IMR-90 (cell line): ENCODE measurements around the gene APOBEC3H.
"Not testable (repeated sequence)": the region's sequence is repeated elsewhere in the genome, so short reads cannot be mapped to it uniquely, and the experiment has no call there.

ENCODE experiments used
- CEBPB ChIP-seq: IDR thresholded peaks from 2 replicates; pipeline ENCODE4 v1.6.1; 2012; ENCODE audit warnings: low read depth, low read length, improper control_type of control experiment
- CTCF ChIP-seq: conservative IDR thresholded peaks from 2 replicates; pipeline ENCODE4 v1.5.1; 2012; ENCODE audit warnings: mild to moderate bottlenecking, low read depth, low read length, improper control_type of control experiment
- RFX5 ChIP-seq: IDR thresholded peaks from 2 replicates; pipeline ENCODE4 v1.8.0; 2012; ENCODE audit warnings: low read depth, mild to moderate bottlenecking, low read length, moderate library complexity
- USF2 ChIP-seq: fragments of 150-350 bp; IDR thresholded peaks from 2 replicates; pipeline ENCODE4 v1.6.1; 2017; ENCODE audit warnings: mild to moderate bottlenecking, antibody characterized with exemption, low read length, low read depth

- not testable (repeated sequence) for TF ChIP-seq CTCF, USF2, RFX5, CEBPB
These were observed 19.1 kb upstream of the APOBEC3H start for GRCh38 chr22:39077912-39078311.
